ENCODE measurements around the gene UFD1. TPM values are rescaled to one million over a fixed set of nuclear protein-coding genes. Genes with fewer than 3 reads are reported as not detected.

Gene UFD1
- total RNA-seq, 2 donors from 2014 or later, result 45.7 to 73.6 TPM

DNA sequence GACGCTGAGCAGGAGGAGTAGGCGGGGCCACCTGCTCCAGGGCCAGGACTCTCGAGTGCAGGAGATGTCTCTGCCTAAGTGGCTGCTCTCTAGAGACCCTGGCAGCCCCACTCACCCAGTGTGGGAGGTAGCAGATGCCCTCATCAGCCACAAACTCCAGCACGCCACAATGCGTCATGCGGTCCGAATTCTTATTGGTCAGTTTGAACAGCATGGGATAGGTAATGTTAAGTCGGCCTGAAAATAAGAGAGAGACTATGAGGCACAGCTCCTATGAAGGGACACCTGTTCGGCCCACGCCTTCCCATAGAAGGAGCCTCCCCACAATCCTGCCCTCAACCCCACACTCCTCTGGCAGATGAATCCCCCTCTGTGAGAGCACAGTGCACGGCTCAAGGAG is 7.4 kb downstream of the UFD1 start:
- Histone ChIP-seq H3K36me3 (peaks cover 16% of the 10 kb centered on the region), H3K27me3 (no peaks in the 10 kb centered on the region), H3K9me3 (no peaks in the 10 kb centered on the region), H3K4me3 (no peak overlapping the region), H3K4me1 (no peaks in the 10 kb centered on the region), H3K27ac (no peak overlapping the region), H3K9ac (ENCODE audit: low read depth in 2 of 2, low read length in 2 of 2) (no peak overlapping the region)
- TF ChIP-seq, protein P1, sequence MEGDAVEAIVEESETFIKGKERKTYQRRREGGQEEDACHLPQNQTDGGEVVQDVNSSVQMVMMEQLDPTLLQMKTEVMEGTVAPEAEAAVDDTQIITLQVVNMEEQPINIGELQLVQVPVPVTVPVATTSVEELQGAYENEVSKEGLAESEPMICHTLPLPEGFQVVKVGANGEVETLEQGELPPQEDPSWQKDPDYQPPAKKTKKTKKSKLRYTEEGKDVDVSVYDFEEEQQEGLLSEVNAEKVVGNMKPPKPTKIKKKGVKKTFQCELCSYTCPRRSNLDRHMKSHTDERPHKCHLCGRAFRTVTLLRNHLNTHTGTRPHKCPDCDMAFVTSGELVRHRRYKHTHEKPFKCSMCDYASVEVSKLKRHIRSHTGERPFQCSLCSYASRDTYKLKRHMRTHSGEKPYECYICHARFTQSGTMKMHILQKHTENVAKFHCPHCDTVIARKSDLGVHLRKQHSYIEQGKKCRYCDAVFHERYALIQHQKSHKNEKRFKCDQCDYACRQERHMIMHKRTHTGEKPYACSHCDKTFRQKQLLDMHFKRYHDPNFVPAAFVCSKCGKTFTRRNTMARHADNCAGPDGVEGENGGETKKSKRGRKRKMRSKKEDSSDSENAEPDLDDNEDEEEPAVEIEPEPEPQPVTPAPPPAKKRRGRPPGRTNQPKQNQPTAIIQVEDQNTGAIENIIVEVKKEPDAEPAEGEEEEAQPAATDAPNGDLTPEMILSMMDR (IDR thresholded peaks at IDR 0.05), result no peak
- intact Hi-C loops (cut with DNase I), result loop anchor here (10.0 kb wide), 1 partner anchor 287 kb away; no protein-coding TSS in a partner anchor
- DNase-seq, result no peak

DNA sequence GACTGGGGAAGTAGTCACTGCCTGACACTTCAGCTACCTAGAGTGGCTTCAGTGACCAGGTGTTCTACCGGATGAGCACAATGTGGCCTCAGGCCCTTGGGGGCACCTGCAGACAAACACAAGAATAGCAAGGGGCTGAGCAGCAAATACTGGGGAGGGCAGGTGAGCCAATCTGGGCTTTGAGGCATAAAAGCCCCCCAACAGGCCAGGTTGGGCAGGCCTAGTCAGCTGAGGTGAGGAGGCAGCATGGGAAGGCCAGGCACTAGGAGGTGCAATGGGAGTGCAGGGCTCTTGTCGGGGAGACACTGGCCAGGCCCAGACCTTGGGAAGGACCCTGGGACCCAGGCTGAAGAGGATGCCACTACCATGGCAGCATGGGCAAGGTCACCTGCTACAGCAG is 9.0 kb downstream of the UFD1 start:
- no peak overlapping the region for H3K4me3 ChIP-seq
- peaks cover 29% of the 10 kb centered on the region for H3K36me3 ChIP-seq
- H3K27me3 ChIP-seq, result no peaks in the 10 kb centered on the region
- H3K9ac ChIP-seq (ENCODE audit: low read depth in 2 of 2, low read length in 2 of 2), result no peak overlapping the region
- DNase-seq, result no peak
- no peak overlapping the region for H3K27ac ChIP-seq
- no peaks in the 10 kb centered on the region for H3K4me1 ChIP-seq
- TF ChIP-seq, protein P1 (IDR thresholded peaks at IDR 0.05), result no peak
- no peaks in the 10 kb centered on the region for H3K9me3 ChIP-seq
- intact Hi-C loops (cut with DNase I), result loop anchor here (10.0 kb wide), 1 partner anchor 285 kb away; no protein-coding TSS in a partner anchor

DNA sequence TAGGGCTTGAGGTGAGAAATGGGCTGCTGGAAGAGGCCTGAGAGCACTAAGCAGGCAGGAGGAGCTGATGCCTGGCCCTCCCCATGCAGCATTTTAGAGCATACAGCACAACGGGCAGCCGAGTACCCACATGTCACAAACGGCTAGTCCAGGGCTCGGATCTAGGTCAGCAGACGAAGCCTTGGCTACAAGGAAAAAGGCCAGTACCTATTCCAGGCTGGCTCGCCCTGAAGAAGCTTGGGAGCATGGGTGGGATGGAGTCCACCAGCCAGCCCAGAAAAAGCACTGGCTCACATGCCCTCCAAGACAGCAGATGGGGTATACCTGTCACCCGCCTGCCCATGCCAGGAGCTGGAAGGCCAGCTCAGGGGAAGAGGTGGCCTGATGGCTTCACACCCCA is 9.6 kb downstream of the UFD1 start:
- Histone ChIP-seq H3K27ac (no peak overlapping the region), H3K9ac (ENCODE audit: low read depth in 2 of 2, low read length in 2 of 2) (no peak overlapping the region), H3K36me3 (peaks cover 32% of the 10 kb centered on the region), H3K4me3 (no peak overlapping the region), H3K27me3 (no peaks in the 10 kb centered on the region), H3K9me3 (no peaks in the 10 kb centered on the region), H3K4me1 (no peaks in the 10 kb centered on the region)
- intact Hi-C loops (cut with DNase I), result no loop called here
- no peak for DNase-seq
- TF ChIP-seq, protein P1 (IDR thresholded peaks at IDR 0.05), result no peak

DNA sequence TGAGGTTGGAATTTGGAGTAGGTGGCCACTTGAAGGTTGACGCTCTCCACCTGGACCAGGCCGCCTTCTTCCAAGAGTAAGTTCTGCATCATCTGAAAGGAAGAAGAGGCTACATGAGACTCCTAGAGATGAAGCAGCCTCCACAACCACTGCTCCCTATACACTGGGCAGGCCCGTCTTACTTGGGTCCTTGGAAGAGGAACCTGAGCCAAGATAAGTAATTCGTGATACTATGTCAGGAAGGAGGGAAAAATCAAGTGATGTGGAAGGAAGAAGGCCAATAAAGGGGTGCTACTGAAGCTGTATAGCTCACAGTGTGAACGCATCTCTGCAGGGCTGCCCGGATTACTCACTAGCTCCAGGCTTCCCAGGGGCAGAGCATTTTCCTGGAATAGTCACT is 11.1 kb downstream of the UFD1 start:
- Histone ChIP-seq H3K9me3 (no peaks in the 10 kb centered on the region), H3K4me1 (no peaks in the 10 kb centered on the region), H3K27ac (no peak overlapping the region), H3K4me3 (no peak overlapping the region), H3K27me3 (no peaks in the 10 kb centered on the region), H3K36me3 (peaks cover 32% of the 10 kb centered on the region), H3K9ac (ENCODE audit: low read depth in 2 of 2, low read length in 2 of 2) (no peak overlapping the region)
- DNase-seq, result no peak
- TF ChIP-seq, protein P1 (IDR thresholded peaks at IDR 0.05), result no peak
- intact Hi-C loops (cut with DNase I), result no loop called here

DNA sequence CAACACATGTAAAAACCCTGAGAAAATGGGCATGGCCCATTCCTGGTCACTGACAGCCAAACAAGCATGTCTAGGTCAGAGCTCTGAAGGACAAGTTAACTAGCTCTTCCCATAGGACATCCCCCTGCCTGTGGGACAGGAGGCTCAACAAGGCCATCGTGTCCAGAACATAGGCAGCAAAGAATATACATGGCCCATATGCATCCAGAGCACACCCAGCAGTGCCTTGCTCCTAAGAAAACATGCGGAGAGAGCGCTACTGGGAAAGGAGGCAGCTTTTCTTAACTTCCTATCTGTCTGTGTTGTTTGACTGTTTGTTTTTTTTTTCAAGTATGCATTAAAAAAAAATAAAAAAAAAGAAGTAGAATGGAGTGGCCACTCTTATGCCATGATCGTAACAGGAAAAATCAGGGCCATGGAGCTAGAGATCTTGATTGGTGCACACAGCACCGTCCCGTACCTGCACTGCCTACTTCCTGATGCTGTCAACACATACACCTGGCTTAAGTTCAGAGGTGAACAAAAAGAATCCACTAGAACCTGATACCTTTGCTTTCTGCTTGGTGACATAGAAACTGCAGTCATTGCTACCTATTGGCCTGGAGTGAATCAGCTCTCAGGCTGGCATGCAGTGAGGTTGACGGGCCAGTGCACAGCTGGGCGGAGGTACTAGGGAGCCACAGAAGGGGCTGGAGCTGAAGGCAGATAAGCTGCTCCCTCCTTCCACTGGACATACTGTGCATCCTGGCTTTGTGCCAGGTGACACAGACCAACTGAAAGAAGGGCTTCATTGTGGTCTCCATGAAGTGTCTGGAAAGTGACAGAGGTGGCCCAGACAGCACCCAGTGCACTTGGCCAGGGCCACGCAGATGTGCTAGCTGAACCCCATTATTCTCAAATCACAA is 11.9 kb downstream of the UFD1 start:
- H3K4me3 ChIP-seq, result no peak overlapping the region
- no peaks in the 10 kb centered on the region for H3K9me3 ChIP-seq
- peaks cover 32% of the 10 kb centered on the region for H3K36me3 ChIP-seq
- H3K27ac ChIP-seq, result no peak overlapping the region
- DNase-seq, result no peak
- intact Hi-C loops (cut with DNase I), result no loop called here
- TF ChIP-seq, protein P1 (IDR thresholded peaks at IDR 0.05), result no peak
- no peaks in the 10 kb centered on the region for H3K4me1 ChIP-seq
- H3K9ac ChIP-seq (ENCODE audit: low read depth in 2 of 2, low read length in 2 of 2), result no peak overlapping the region
- H3K27me3 ChIP-seq, result no peaks in the 10 kb centered on the region

All from colonic mucosa (tissue), 4 donors.